Measurements from ENCODE around the gene ADD3. TPM values are rescaled to one million over a fixed set of nuclear protein-coding genes. Genes with fewer than 3 reads are reported as not detected.

ADD3 gene
- total RNA-seq, 1 experiment from 2014 or later, result 59.9 TPM

DNA sequence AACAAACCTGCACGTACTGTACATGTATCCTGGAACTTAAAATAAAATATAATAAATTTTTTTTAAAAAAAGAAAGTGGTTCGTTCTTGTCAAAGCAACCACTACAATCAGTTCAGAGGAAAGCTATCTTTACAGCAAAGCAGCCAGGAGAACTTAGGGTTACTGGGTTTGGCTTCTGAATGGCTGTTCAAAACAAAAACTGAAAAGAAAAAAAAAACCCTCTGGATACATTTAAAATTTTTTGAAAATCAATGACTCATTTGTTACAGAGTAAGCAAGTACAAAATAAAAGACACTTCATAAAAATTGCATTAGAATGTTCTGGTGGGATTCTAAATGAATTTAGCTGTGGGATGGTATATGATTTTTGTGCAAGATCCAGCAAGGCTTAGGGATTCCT is 28.6 kb upstream of the ADD3 start:
- Histone ChIP-seq H4K5ac (ENCODE audit: insufficient read length, low read depth, low read length) (no peak overlapping the region), H3K4me1 (ENCODE audit: insufficient read depth, low read length) (peaks cover 3% of the 10 kb centered on the region; the same call in 1 of the 2 replicates), H2BK120ac (ENCODE audit: low read depth, low read length, poor library complexity, severe bottlenecking) (no peak overlapping the region), H4K8ac (replicated peaks; ENCODE audit: insufficient read length, low read depth, low read length) (no peak overlapping the region), H3K4me2 (ENCODE audit: insufficient read depth, insufficient read length, low read length) (no peak overlapping the region), H2BK12ac (ENCODE audit: insufficient read length, low read depth, low read length) (no peak overlapping the region), H2AFZ (ENCODE audit: low read length) (no peak overlapping the region), H3K56ac (ENCODE audit: insufficient read length, low read depth, low read length) (no peak overlapping the region), H2BK20ac (ENCODE audit: low read depth, low read length, poor library complexity, severe bottlenecking) (no peak overlapping the region), H3K27me3 (ENCODE audit: insufficient read depth, low read length) (no peaks in the 10 kb centered on the region), H3K79me2 (ENCODE audit: insufficient read depth, low read length) (no peaks in the 10 kb centered on the region; the same call in 1 of the 2 replicates), H2BK5ac (ENCODE audit: insufficient read length, low read length) (no peak overlapping the region), H3K14ac (ENCODE audit: insufficient read depth, low read length) (no peak overlapping the region), H3K9ac (ENCODE audit: extremely low read depth, insufficient read length, low read length) (no peak overlapping the region), H3T11ph (ENCODE audit: low read length) (no peak overlapping the region), H3K9me3 (ENCODE audit: control insufficient read depth, low read depth, low read length) (no peaks in the 10 kb centered on the region), H3K27ac (ENCODE audit: insufficient read length, low read depth, low read length) (no peak overlapping the region), H2AK5ac (ENCODE audit: insufficient read length, low read length) (no peak overlapping the region), H3K23me2 (ENCODE audit: insufficient read length, low read depth, low read length, poor library complexity, severe bottlenecking) (no peaks in the 10 kb centered on the region), H2BK15ac (ENCODE audit: low read depth, low read length) (no peak overlapping the region), H4K20me1 (ENCODE audit: control insufficient read depth, insufficient read depth, insufficient read length) (no peaks in the 10 kb centered on the region), H3K18ac (ENCODE audit: insufficient read length, low read depth, low read length) (no peak overlapping the region), H3K23ac (ENCODE audit: insufficient read length, low read depth, low read length) (no peak overlapping the region), H3K79me1 (ENCODE audit: insufficient read depth, low read depth, low read length, poor library complexity, severe bottlenecking) (no peaks in the 10 kb centered on the region), H3K4ac (ENCODE audit: low read depth, low read length) (no peak overlapping the region), H4K91ac (ENCODE audit: insufficient read length, low read depth, low read length) (no peak overlapping the region)
- Mint-ChIP-seq H3K27me3 (ENCODE audit: low read depth) (no peaks in the 10 kb centered on the region), H3K4me1 (peaks cover 24 to 43% of the 10 kb centered on the region in 2 experiments), H3K9me3 (no peaks in the 10 kb centered on the region), H3K36me3 (ENCODE audit: insufficient read depth in 1 of 3, low read depth in 3 of 3) (no peaks in the 10 kb centered on the region), H3K27ac (no peak overlapping the region), H3K4me3 (no peak overlapping the region)
- no CpG with 5 or more reads among the region's 2 CpGs for WGBS (ENCODE audit: extremely low coverage, insufficient read length, low lambda C conversion rate)
- DNase-seq, result no peak
- TF ChIP-seq, protein P1, sequence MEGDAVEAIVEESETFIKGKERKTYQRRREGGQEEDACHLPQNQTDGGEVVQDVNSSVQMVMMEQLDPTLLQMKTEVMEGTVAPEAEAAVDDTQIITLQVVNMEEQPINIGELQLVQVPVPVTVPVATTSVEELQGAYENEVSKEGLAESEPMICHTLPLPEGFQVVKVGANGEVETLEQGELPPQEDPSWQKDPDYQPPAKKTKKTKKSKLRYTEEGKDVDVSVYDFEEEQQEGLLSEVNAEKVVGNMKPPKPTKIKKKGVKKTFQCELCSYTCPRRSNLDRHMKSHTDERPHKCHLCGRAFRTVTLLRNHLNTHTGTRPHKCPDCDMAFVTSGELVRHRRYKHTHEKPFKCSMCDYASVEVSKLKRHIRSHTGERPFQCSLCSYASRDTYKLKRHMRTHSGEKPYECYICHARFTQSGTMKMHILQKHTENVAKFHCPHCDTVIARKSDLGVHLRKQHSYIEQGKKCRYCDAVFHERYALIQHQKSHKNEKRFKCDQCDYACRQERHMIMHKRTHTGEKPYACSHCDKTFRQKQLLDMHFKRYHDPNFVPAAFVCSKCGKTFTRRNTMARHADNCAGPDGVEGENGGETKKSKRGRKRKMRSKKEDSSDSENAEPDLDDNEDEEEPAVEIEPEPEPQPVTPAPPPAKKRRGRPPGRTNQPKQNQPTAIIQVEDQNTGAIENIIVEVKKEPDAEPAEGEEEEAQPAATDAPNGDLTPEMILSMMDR (conservative IDR thresholded peaks at IDR 0.05), result no peak

All from H9 (cell line).